Esophagus squamous epithelium (tissue), 5 donors: ENCODE data around the gene MSMB. TPM values are rescaled to one million over a fixed set of nuclear protein-coding genes. Genes with fewer than 3 reads are reported as not detected.
"Not testable (repeated sequence)": the region's sequence is repeated elsewhere in the genome, so short reads cannot be mapped to it uniquely, and the experiment has no call there.

Experiments used
- DNase-seq: peaks from one replicate; lab custom pipeline; 2025; lab: John Stamatoyannopoulos, UW
- H3K27ac ChIP-seq, 4 donors: fragments of 200-600 bp; sonication (generic); one replicate each; pipeline ENCODE4 v1.5.1; 2016 to 2019; ENCODE audit warnings: mild to moderate bottlenecking in 1 of 4
- H3K27me3 ChIP-seq, 4 donors: fragments of 200-600 bp; sonication (generic); 1 replicate in 3 of 4; 2 replicates in 1 of 4; pipeline versions ENCODE4 v1.5.1 to v1.6.0; 2017 to 2021; ENCODE audit warnings: antibody characterized with exemption in 1 of 4
- H3K36me3 ChIP-seq, 3 donors: fragments of 200-600 bp; sonication (generic); one replicate each; pipeline ENCODE4 v1.5.1; 2016 to 2019
- H3K4me1 ChIP-seq, 3 donors: fragments of 200-600 bp; sonication (generic); one replicate each; pipeline ENCODE4 v1.5.1; 2017 to 2019
- H3K4me3 ChIP-seq, 4 donors: fragments of 200-600 bp; sonication (generic); 1 replicate in 3 of 4; 2 replicates in 1 of 4; pipeline ENCODE4 v1.5.1; 2016 to 2019; ENCODE audit warnings: mild to moderate bottlenecking in 2 of 4, moderate library complexity in 1 of 4
- H3K9me3 ChIP-seq, 3 donors: fragments of 200-600 bp; sonication (generic); one replicate each; pipeline ENCODE4 v1.5.1; 2016 to 2019
- CTCF ChIP-seq, 6 experiments: fragments of 450-650 bp in 4 of 6; fragments of 200-600 bp in 2 of 6; sonication (generic) in 2 of 6; IDR thresholded peaks; one replicate each; pipeline ENCODE4 v1.5.1; 2016 to 2019; ENCODE audit warnings: antibody characterized with exemption in 6 of 6, mild to moderate bottlenecking in 4 of 6, moderate library complexity in 4 of 6
- POLR2A ChIP-seq, 4 donors: fragments of 450-650 bp; IDR thresholded peaks; one replicate each; pipeline ENCODE4 v1.6.1; 2017; ENCODE audit warnings: antibody characterized with exemption in 4 of 4, mild to moderate bottlenecking in 4 of 4, moderate library complexity in 3 of 4
- WGBS, 2 donors: methylation state at CpG; one replicate each; pipeline ENCODE4 v1.1.5; 2018; 5-methylcytosine and 5-hydroxymethylcytosine counted together
- intact Hi-C: fragments of 100-400 bp; cut with DNase I; formaldehyde crosslinking; loops from one replicate; pipeline ENCODE4 v1.15.0; 2022
- total RNA-seq, 4 donors: library from RNA; depleted of rRNA; stranded (reverse); fragments of >200 nt; gene quantifications; one replicate each; pipeline ENCODE4 v1.1.0, GENCODE V29; 2016
- donor health status: DM: yes; HTN: yes; CAD: no.

MSMB gene
- total RNA-seq, 4 donors from 2014 or later, result 8.4 TPM; not detected in 3

- intact Hi-C loops, result no loop called here
- no peaks in the 10 kb centered on the region for H3K9me3 ChIP-seq
- 50 to 67% methylated on average over 1 of the region's 1 CpG for WGBS, 2 donors
- H3K4me1 ChIP-seq, result no peaks in the 10 kb centered on the region
- H3K27ac ChIP-seq, result no peak overlapping the region
- H3K36me3 ChIP-seq, result no peaks in the 10 kb centered on the region
- no peak overlapping the region for H3K4me3 ChIP-seq
- no peaks in the 10 kb centered on the region for H3K27me3 ChIP-seq
- DNase-seq, result no peak
- TF ChIP-seq POLR2A (IDR thresholded peaks at IDR 0.05), result no peak
- TF ChIP-seq CTCF (IDR thresholded peaks at IDR 0.05), result no peak
These were observed 22.0 kb upstream of the MSMB start for GRCh38 chr10:46068117-46068516.

- intact Hi-C loops, result no loop called here
- no peak for DNase-seq
- Histone ChIP-seq H3K4me1 (no peaks in the 10 kb centered on the region), H3K27me3 (no peaks in the 10 kb centered on the region), H3K27ac (no peak overlapping the region), H3K36me3 (no peaks in the 10 kb centered on the region), H3K4me3 (no peak overlapping the region), H3K9me3 (no peaks in the 10 kb centered on the region)
- 63% methylated on average over 1 of the region's 1 CpG; no CpG with 5 or more reads in 1 of the 2 donors for WGBS, 2 donors
- TF ChIP-seq POLR2A (IDR thresholded peaks at IDR 0.05) (no peak), CTCF (IDR thresholded peaks at IDR 0.05) (no peak)
These were observed 18.3 kb upstream of the MSMB start for GRCh38 chr10:46064269-46064817.

- Histone ChIP-seq H3K4me1 (no peaks in the 10 kb centered on the region), H3K27me3 (no peaks in the 10 kb centered on the region), H3K27ac (no peak overlapping the region), H3K4me3 (no peak overlapping the region), H3K9me3 (no peaks in the 10 kb centered on the region), H3K36me3 (no peaks in the 10 kb centered on the region)
- TF ChIP-seq POLR2A (IDR thresholded peaks at IDR 0.05), result no peak
- no peak for TF ChIP-seq CTCF (IDR thresholded peaks at IDR 0.05)
- intact Hi-C loops, result no loop called here
- DNase-seq, result no peak
- 86 to 90% methylated on average over 14 of the region's 14 CpGs for WGBS, 2 donors
These were observed 16.8 kb upstream of the MSMB start for GRCh38 chr10:46062723-46063428.

GRCh38 chr10:46060706-46061105 lies 14.6 kb upstream of the MSMB start:
- DNase-seq, result no peak
- 73 to 79% methylated on average over 2 to 3 of the region's 3 CpGs for WGBS, 2 donors
- intact Hi-C loops, result no loop called here
- Histone ChIP-seq H3K27me3 (no peaks in the 10 kb centered on the region), H3K9me3 (peaks cover 0 to 6% (median 0%) of the 10 kb centered on the region in 3 donors), H3K4me3 (no peak overlapping the region), H3K4me1 (no peaks in the 10 kb centered on the region), H3K27ac (no peak overlapping the region), H3K36me3 (no peaks in the 10 kb centered on the region)
- TF ChIP-seq CTCF (IDR thresholded peaks at IDR 0.05) (no peak), POLR2A (IDR thresholded peaks at IDR 0.05) (no peak)

- H3K27me3 ChIP-seq, H3K36me3 ChIP-seq, DNase-seq, H3K27ac ChIP-seq, intact Hi-C loops, H3K4me3 ChIP-seq, H3K9me3 ChIP-seq: not testable (repeated sequence)
- 91 to 93% methylated on average over 5 of the region's 5 CpGs for WGBS, 2 donors
- peaks cover 0 to 12% (median 2%) of the 10 kb centered on the region in 3 donors for H3K4me1 ChIP-seq
These were observed 11.9 kb upstream of the MSMB start for GRCh38 chr10:46057927-46058326.
